GM23338 (cell line): ENCODE measurements around the gene SMIM15. TPM values are rescaled to one million over a fixed set of nuclear protein-coding genes. Genes with fewer than 3 reads are reported as not detected.

ENCODE experiments used
- ATAC-seq: fragments of 200-7000 bp; cut with Tn5 transposase; 3 replicates; pipeline ENCODE4 v1.9.1; 2020
- DNase-seq: peaks from one replicate; pipeline ENCODE4 v3.0.0-alpha.2; 2015; ENCODE audit warnings: low spot score
- H2AFZ ChIP-seq: fragments of 200-600 bp; sonication (generic); 2 replicates; pipeline ENCODE4 v1.8.0; 2016; ENCODE audit warnings: antibody characterized with exemption, mild to moderate bottlenecking, moderate library complexity
- H3F3A ChIP-seq: fragments of 200-600 bp; sonication (generic); replicated peaks from 2 replicates; pipeline ENCODE4 v1.8.0; 2017; ENCODE audit warnings: antibody characterized with exemption, mixed run types, low read depth
- H3K27ac ChIP-seq: fragments of 200-600 bp; sonication (generic); 2 replicates; pipeline ENCODE4 v1.6.1; 2016; ENCODE audit warnings: low read depth
- H3K27me3 ChIP-seq: fragments of 200-600 bp; sonication (generic); 2 replicates; pipeline ENCODE4 v1.8.0; 2016; ENCODE audit warnings: mild to moderate bottlenecking, mixed run types, moderate library complexity; ENCODE audit not compliant: insufficient read depth
- H3K36me3 ChIP-seq: fragments of 200-600 bp; sonication (generic); 2 replicates; pipeline ENCODE4 v1.8.0; 2016; ENCODE audit warnings: mild to moderate bottlenecking; ENCODE audit not compliant: insufficient read depth
- H3K4me1 ChIP-seq: fragments of 200-600 bp; sonication (generic); 2 replicates; pipeline ENCODE4 v1.8.0; 2016; ENCODE audit warnings: mild to moderate bottlenecking, moderate library complexity; ENCODE audit not compliant: insufficient read depth
- H3K4me2 ChIP-seq: fragments of 200-600 bp; sonication (generic); 2 replicates; pipeline ENCODE4 v1.7.1; 2017; ENCODE audit warnings: mixed run types
- H3K4me3 ChIP-seq: fragments of 200-600 bp; sonication (generic); 2 replicates; pipeline ENCODE4 v1.6.1; 2016; ENCODE audit warnings: mixed run types
- H3K79me2 ChIP-seq: fragments of 200-600 bp; sonication (generic); replicated peaks from 2 replicates; pipeline ENCODE4 v1.8.0; 2017; ENCODE audit warnings: mild to moderate bottlenecking; ENCODE audit not compliant: insufficient read depth
- H3K9me2 ChIP-seq: fragments of 200-600 bp; sonication (generic); 2 replicates; pipeline ENCODE4 v1.8.0; 2017; ENCODE audit not compliant: insufficient read depth
- H4K20me1 ChIP-seq: fragments of 200-600 bp; sonication (generic); replicated peaks from 2 replicates; pipeline ENCODE4 v1.8.0; 2017; ENCODE audit warnings: mild to moderate bottlenecking; ENCODE audit not compliant: insufficient read depth
- H3K27ac Mint-ChIP-seq: 2 replicates; pipeline ENCODE4 v1.8.0; 2020; ENCODE audit warnings: inconsistent platforms, mild to moderate bottlenecking, moderate library complexity, mixed read lengths
- H3K27me3 Mint-ChIP-seq: 3 replicates; pipeline ENCODE4 v1.8.0; 2022; ENCODE audit warnings: low read depth, mild to moderate bottlenecking, moderate library complexity, mixed read lengths, inconsistent platforms; ENCODE audit not compliant: insufficient read depth, poor library complexity
- H3K36me3 Mint-ChIP-seq: 3 replicates; pipeline ENCODE4 v1.8.0; 2021; ENCODE audit warnings: low read depth, mild to moderate bottlenecking, inconsistent platforms, moderate library complexity, mixed read lengths
- H3K4me1 Mint-ChIP-seq: 3 replicates; pipeline ENCODE4 v1.8.0; 2020; ENCODE audit warnings: mild to moderate bottlenecking, inconsistent platforms, mixed read lengths
- H3K4me3 Mint-ChIP-seq: 3 replicates; pipeline ENCODE4 v1.8.0; 2021; ENCODE audit warnings: moderate library complexity, mild to moderate bottlenecking, inconsistent platforms, mixed read lengths
- H3K9me3 Mint-ChIP-seq: 3 replicates; pipeline ENCODE4 v1.8.0; 2020; ENCODE audit warnings: moderate library complexity, mild to moderate bottlenecking, inconsistent platforms, mixed read lengths
- CREB1 ChIP-seq: fragments of 250-450 bp; sonication (Bioruptor Pico); IDR thresholded peaks from 2 replicates; pipeline ENCODE4 v1.5.0; 2020; ENCODE audit warnings: low read depth, mild to moderate bottlenecking, moderate library complexity
- CTCF ChIP-seq, 2 experiments: fragments of 200-600 bp in 1 of 2; sonication (generic) in 1 of 2; conservative IDR thresholded peaks; 2 replicates each; pipeline versions ENCODE4 v1.5.1 to v1.6.1; 2016 to 2017; ENCODE audit warnings: antibody characterized with exemption in 2 of 2, low read depth in 2 of 2, mild to moderate bottlenecking in 2 of 2, moderate library complexity in 1 of 2
- EZH2 ChIP-seq: fragments of 200-600 bp; sonication (generic); IDR thresholded peaks from one replicate; pipeline ENCODE4 v1.8.0; 2017; ENCODE audit warnings: antibody characterized with exemption, mild to moderate bottlenecking, low read depth; ENCODE audit not compliant: unreplicated experiment
- EZH2phosphoT487 ChIP-seq: fragments of 200-600 bp; sonication (generic); IDR thresholded peaks from one replicate; pipeline ENCODE4 v1.8.1; 2018; ENCODE audit warnings: antibody characterized with exemption; ENCODE audit not compliant: unreplicated experiment
- JUNB ChIP-seq: IDR thresholded peaks from one replicate; pipeline ENCODE4 v1.6.1; 2016; ENCODE audit warnings: antibody characterized with exemption; ENCODE audit not compliant: unreplicated experiment
- NANOG ChIP-seq: IDR thresholded peaks from 2 replicates; pipeline ENCODE4 v1.6.1; 2016; ENCODE audit warnings: antibody characterized with exemption, borderline replicate concordance
- POLR2AphosphoS5 ChIP-seq: IDR thresholded peaks from 2 replicates; pipeline ENCODE4 v1.6.1; 2016; ENCODE audit warnings: antibody characterized with exemption, low read depth
- STAT1 ChIP-seq: IDR thresholded peaks from one replicate; pipeline ENCODE4 v1.6.1; 2016; ENCODE audit warnings: antibody characterized with exemption; ENCODE audit not compliant: unreplicated experiment
- ZNF114 ChIP-seq: fragments of 250-450 bp; sonication (Bioruptor Pico); IDR thresholded peaks from 2 replicates; pipeline ENCODE4 v1.5.0; 2020; ENCODE audit warnings: mild to moderate bottlenecking, moderate library complexity
- ZNF331 ChIP-seq: fragments of 250-450 bp; sonication (Bioruptor Pico); IDR thresholded peaks from 2 replicates; pipeline ENCODE4 v1.5.0; 2020; ENCODE audit warnings: low read depth, mild to moderate bottlenecking, moderate library complexity
- polyA plus RNA-seq: library from polyadenylated mRNA; unstranded; fragments of >200 nt; fragmentation: Nextera tagmentation; extraction: Ambion mirVana; gene quantifications from 2 replicates; pipeline ENCODE4 v1.2.1, GENCODE V29; 2016
- total RNA-seq: library from RNA; depleted of rRNA; stranded (reverse); fragments of >200 nt; shearing (Covaris generic); gene quantifications from 2 replicates; pipeline ENCODE4 v1.2.3, GENCODE V29; 2014
- TF ChIP-seq, protein P1 (sequence below): IDR thresholded peaks from 2 replicates; pipeline ENCODE4 v1.6.1; 2016; ENCODE audit warnings: antibody characterized with exemption
- TF ChIP-seq, protein P2 (sequence below): IDR thresholded peaks from one replicate; pipeline ENCODE4 v1.6.1; 2018; ENCODE audit warnings: antibody characterized with exemption; ENCODE audit not compliant: unreplicated experiment
- TF ChIP-seq, protein P3 (sequence below): fragments of 250-450 bp; sonication (Bioruptor Pico); IDR thresholded peaks from 2 replicates; pipeline ENCODE4 v1.5.0; 2020; ENCODE audit warnings: mild to moderate bottlenecking, moderate library complexity

Gene SMIM15
- total and polyA plus RNA-seq, 2 experiments from 2014 or later, result 33.4 to 53.9 TPM

GRCh38 chr5:61159836-61160235 is 2.4 kb downstream of the SMIM15 start:
- Mint-ChIP-seq H3K4me3 (no peak overlapping the region), H3K9me3 (peaks cover 16% of the 10 kb centered on the region; the same call in 2 of the 3 replicates), H3K27me3 (no peaks in the 10 kb centered on the region), H3K27ac (no peak overlapping the region), H3K4me1 (peaks cover 9% of the 10 kb centered on the region), H3K36me3 (peaks cover 71% of the 10 kb centered on the region)
- peaks cover 9% of the 10 kb centered on the region for H3K4me1 ChIP-seq
- TF ChIP-seq NANOG, result no peak
- TF ChIP-seq, protein P1, sequence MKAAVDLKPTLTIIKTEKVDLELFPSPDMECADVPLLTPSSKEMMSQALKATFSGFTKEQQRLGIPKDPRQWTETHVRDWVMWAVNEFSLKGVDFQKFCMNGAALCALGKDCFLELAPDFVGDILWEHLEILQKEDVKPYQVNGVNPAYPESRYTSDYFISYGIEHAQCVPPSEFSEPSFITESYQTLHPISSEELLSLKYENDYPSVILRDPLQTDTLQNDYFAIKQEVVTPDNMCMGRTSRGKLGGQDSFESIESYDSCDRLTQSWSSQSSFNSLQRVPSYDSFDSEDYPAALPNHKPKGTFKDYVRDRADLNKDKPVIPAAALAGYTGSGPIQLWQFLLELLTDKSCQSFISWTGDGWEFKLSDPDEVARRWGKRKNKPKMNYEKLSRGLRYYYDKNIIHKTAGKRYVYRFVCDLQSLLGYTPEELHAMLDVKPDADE, result no peak
- TF ChIP-seq CTCF (conservative IDR thresholded peaks at IDR 0.05; ENCODE audit: low read depth in 2 of 2), result no peak
- TF ChIP-seq EZH2phosphoT487, result no peak
- TF ChIP-seq ZNF331 (CRISPR knock-in tag), result no peak
- TF ChIP-seq, protein P2, sequence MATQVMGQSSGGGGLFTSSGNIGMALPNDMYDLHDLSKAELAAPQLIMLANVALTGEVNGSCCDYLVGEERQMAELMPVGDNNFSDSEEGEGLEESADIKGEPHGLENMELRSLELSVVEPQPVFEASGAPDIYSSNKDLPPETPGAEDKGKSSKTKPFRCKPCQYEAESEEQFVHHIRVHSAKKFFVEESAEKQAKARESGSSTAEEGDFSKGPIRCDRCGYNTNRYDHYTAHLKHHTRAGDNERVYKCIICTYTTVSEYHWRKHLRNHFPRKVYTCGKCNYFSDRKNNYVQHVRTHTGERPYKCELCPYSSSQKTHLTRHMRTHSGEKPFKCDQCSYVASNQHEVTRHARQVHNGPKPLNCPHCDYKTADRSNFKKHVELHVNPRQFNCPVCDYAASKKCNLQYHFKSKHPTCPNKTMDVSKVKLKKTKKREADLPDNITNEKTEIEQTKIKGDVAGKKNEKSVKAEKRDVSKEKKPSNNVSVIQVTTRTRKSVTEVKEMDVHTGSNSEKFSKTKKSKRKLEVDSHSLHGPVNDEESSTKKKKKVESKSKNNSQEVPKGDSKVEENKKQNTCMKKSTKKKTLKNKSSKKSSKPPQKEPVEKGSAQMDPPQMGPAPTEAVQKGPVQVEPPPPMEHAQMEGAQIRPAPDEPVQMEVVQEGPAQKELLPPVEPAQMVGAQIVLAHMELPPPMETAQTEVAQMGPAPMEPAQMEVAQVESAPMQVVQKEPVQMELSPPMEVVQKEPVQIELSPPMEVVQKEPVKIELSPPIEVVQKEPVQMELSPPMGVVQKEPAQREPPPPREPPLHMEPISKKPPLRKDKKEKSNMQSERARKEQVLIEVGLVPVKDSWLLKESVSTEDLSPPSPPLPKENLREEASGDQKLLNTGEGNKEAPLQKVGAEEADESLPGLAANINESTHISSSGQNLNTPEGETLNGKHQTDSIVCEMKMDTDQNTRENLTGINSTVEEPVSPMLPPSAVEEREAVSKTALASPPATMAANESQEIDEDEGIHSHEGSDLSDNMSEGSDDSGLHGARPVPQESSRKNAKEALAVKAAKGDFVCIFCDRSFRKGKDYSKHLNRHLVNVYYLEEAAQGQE, result no peak
- no peak for TF ChIP-seq CREB1 (CRISPR knock-in tag)
- TF ChIP-seq, protein P3, sequence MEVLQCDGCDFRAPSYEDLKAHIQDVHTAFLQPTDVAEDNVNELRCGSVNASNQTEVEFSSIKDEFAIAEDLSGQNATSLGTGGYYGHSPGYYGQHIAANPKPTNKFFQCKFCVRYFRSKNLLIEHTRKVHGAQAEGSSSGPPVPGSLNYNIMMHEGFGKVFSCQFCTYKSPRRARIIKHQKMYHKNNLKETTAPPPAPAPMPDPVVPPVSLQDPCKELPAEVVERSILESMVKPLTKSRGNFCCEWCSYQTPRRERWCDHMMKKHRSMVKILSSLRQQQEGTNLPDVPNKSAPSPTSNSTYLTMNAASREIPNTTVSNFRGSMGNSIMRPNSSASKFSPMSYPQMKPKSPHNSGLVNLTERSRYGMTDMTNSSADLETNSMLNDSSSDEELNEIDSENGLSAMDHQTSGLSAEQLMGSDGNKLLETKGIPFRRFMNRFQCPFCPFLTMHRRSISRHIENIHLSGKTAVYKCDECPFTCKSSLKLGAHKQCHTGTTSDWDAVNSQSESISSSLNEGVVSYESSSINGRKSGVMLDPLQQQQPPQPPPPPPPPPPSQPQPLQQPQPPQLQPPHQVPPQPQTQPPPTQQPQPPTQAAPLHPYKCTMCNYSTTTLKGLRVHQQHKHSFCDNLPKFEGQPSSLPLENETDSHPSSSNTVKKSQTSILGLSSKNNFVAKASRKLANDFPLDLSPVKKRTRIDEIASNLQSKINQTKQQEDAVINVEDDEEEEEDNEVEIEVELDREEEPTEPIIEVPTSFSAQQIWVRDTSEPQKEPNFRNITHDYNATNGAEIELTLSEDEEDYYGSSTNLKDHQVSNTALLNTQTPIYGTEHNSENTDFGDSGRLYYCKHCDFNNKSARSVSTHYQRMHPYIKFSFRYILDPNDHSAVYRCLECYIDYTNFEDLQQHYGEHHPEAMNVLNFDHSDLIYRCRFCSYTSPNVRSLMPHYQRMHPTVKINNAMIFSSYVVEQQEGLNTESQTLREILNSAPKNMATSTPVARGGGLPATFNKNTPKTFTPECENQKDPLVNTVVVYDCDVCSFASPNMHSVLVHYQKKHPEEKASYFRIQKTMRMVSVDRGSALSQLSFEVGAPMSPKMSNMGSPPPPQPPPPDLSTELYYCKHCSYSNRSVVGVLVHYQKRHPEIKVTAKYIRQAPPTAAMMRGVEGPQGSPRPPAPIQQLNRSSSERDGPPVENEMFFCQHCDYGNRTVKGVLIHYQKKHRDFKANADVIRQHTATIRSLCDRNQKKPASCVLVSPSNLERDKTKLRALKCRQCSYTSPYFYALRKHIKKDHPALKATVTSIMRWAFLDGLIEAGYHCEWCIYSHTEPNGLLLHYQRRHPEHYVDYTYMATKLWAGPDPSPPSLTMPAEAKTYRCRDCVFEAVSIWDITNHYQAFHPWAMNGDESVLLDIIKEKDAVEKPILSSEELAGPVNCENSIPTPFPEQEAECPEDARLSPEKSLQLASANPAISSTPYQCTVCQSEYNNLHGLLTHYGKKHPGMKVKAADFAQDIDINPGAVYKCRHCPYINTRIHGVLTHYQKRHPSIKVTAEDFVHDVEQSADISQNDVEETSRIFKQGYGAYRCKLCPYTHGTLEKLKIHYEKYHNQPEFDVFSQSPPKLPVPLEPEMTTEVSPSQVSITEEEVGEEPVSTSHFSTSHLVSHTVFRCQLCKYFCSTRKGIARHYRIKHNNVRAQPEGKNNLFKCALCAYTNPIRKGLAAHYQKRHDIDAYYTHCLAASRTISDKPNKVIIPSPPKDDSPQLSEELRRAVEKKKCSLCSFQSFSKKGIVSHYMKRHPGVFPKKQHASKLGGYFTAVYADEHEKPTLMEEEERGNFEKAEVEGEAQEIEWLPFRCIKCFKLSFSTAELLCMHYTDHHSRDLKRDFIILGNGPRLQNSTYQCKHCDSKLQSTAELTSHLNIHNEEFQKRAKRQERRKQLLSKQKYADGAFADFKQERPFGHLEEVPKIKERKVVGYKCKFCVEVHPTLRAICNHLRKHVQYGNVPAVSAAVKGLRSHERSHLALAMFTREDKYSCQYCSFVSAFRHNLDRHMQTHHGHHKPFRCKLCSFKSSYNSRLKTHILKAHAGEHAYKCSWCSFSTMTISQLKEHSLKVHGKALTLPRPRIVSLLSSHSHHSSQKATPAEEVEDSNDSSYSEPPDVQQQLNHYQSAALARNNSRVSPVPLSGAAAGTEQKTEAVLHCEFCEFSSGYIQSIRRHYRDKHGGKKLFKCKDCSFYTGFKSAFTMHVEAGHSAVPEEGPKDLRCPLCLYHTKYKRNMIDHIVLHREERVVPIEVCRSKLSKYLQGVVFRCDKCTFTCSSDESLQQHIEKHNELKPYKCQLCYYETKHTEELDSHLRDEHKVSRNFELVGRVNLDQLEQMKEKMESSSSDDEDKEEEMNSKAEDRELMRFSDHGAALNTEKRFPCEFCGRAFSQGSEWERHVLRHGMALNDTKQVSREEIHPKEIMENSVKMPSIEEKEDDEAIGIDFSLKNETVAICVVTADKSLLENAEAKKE (CRISPR knock-in tag), result no peak
- no peak for TF ChIP-seq STAT1
- TF ChIP-seq EZH2, result no peak
- TF ChIP-seq JUNB, result no peak
- no peak for TF ChIP-seq POLR2AphosphoS5
- no peak for TF ChIP-seq ZNF114 (CRISPR knock-in tag)
- no peak overlapping the region for H3K27ac ChIP-seq
- no peak overlapping the region for H2AFZ ChIP-seq
- ATAC-seq (no peak), DNase-seq (no peak)
- H3K79me2 ChIP-seq, result peaks cover 53% of the 10 kb centered on the region
- no peak overlapping the region for H3K4me3 ChIP-seq
- no peaks in the 10 kb centered on the region for H3F3A ChIP-seq
- peaks cover 10% of the 10 kb centered on the region for H4K20me1 ChIP-seq
- peaks cover 25% of the 10 kb centered on the region for H3K36me3 ChIP-seq
- no peaks in the 10 kb centered on the region for H3K9me2 ChIP-seq
- no peak overlapping the region for H3K4me2 ChIP-seq
- no peaks in the 10 kb centered on the region for H3K27me3 ChIP-seq
